GM13976 (cell line): Measurements from ENCODE around the gene RSL1D1.

Source experiments
- DNase-seq: peaks from one replicate; pipeline ENCODE4 v3.0.0; 2012; ENCODE audit warnings: low spot score
- CTCF ChIP-seq: IDR thresholded peaks from 2 replicates; pipeline ENCODE4 v1.5.1; 2012; ENCODE audit warnings: borderline replicate concordance, mild to moderate bottlenecking; ENCODE audit not compliant: insufficient read depth; ENCODE audit errors: extremely low read depth, missing control alignments, control extremely low read depth
- in situ Hi-C: fragments of 300-500 bp; cut with MboI; formaldehyde crosslinking; loops from one replicate; pipeline ENCODE4 v1.12.0; 2022; ENCODE audit warnings: low sequenced_read_pairs, mixed read lengths, inconsistent platforms; ENCODE audit not compliant: unreplicated experiment

The RSL1D1 gene

GRCh38 chr16:11886881-11887280 is 35.5 kb upstream of the RSL1D1 start:
- no peak for TF ChIP-seq CTCF
- no peak for DNase-seq
- in situ Hi-C loops: no loop called here

- DNase-seq: no peak
- no peak for TF ChIP-seq CTCF
- in situ Hi-C loops: no loop called here
These were observed 32.7 kb upstream of the RSL1D1 start for GRCh38 chr16:11884035-11884434.

- TF ChIP-seq CTCF: no peak
- DNase-seq: no peak
- in situ Hi-C loops: no loop called here
These were observed 28.7 kb upstream of the RSL1D1 start for GRCh38 chr16:11880007-11880406.

GRCh38 chr16:11877374-11877773 is 26.0 kb upstream of the RSL1D1 start:
- in situ Hi-C loops: no loop called here
- TF ChIP-seq CTCF: no peak
- no peak for DNase-seq

GRCh38 chr16:11876306-11876705 is 25.0 kb upstream of the RSL1D1 start:
- no peak for TF ChIP-seq CTCF
- in situ Hi-C loops: no loop called here
- no peak for DNase-seq

GRCh38 chr16:11875721-11876120 is 24.4 kb upstream of the RSL1D1 start:
- no peak for TF ChIP-seq CTCF
- no peak for DNase-seq
- in situ Hi-C loops: no loop called here

GRCh38 chr16:11871193-11871592 is 19.9 kb upstream of the RSL1D1 start:
- no peak for DNase-seq
- no peak for TF ChIP-seq CTCF
- in situ Hi-C loops: no loop called here
